ENCODE data around the gene PTGIS. TPM values are rescaled to one million over a fixed set of nuclear protein-coding genes. Genes with fewer than 3 reads are reported as not detected.

The PTGIS gene
- total and polyA plus RNA-seq, 2 of the 4 experiments (the other 2 are of a cell fraction), result 1.6 to 2.6 TPM

DNA sequence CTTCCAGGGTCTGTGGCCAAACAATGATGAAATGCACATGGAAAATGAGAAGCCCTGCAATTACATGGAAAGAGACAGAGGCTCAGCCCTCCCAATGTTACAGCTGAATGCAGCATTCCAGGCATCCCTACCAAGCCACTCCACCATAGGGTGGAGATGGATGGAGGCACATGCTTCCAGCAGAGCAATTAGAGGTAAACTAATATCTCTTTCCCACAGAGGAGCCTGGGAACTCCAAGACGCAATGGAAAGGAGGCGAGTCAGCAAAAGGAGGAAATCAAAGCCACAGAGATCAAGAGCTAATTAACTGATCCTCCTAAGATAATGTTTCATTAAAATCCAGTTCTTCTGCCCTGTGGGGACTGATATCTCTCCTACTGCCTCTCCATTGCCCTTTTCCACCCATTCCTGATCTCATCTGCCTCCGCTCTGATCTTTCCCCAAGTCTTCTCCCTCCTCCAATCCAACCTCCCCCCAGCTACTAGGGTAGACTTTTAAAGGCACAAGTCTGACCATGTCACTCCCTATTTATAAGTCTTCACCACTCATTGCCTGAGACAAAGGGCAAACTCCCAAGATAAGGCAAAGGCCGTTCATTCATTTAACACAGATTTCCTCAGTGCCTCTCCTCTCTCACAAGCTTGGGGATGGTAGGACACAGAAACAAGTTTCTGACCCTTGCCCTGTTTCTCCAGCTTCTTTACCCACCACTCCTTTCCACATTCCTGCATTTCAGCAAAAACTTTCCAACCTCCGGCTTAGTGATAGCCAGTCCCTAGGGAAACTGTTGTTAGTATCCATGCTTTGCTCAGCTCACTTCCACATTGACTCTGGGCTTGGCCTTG is 71.2 kb downstream of the PTGIS start:
- 40% methylated on average over 1 of the region's 5 CpGs; no CpG with 5 or more reads in 1 of the 2 experiments for WGBS, 2 experiments (ENCODE audit: extremely low coverage in 2 of 2, insufficient read length in 1 of 2)

More for the DNA sequence above, 71.2 kb downstream of the PTGIS start:
- dilution Hi-C loops (cut with HindIII; ENCODE audit: low sequenced_read_pairs, unreplicated experiment), result no loop called here
- in situ Hi-C loops (cut with MboI; ENCODE audit: low sequenced_read_pairs), result no loop called here
- ChIA-PET CTCF (no interaction called here), POLR2A (ENCODE audit: unreplicated experiment) (no interaction called here)
- no peak overlapping the region for H2BK15ac ChIP-seq (ENCODE audit: low read depth, low read length)
- H3K4ac ChIP-seq (ENCODE audit: low read depth, low read length), result no peak overlapping the region
- H3K36me3 ChIP-seq (ENCODE audit: control insufficient read depth, insufficient read depth, low read length), result no peaks in the 10 kb centered on the region
- TF ChIP-seq MXI1 (IDR thresholded peaks at IDR 0.05; ENCODE audit: borderline replicate concordance, low read depth, low read length) (no peak), NFE2L2 (IDR thresholded peaks at IDR 0.05; ENCODE audit: low read depth, low read length) (no peak), POLR2A (IDR thresholded peaks at IDR 0.05; ENCODE audit: low read depth, low read length) (no peak), CHD1 (IDR thresholded peaks at IDR 0.05; ENCODE audit: low read depth, low read length) (no peak), MAZ (IDR thresholded peaks at IDR 0.05; ENCODE audit: borderline replicate concordance, low read depth, low read length) (no peak), FOS (IDR thresholded peaks at IDR 0.05; ENCODE audit: low read depth, low read length) (no peak), BHLHE40 (IDR thresholded peaks at IDR 0.05; ENCODE audit: low read depth, low read length) (no peak), RCOR1 (IDR thresholded peaks at IDR 0.05; ENCODE audit: insufficient replicate concordance, low read length) (no peak), SMC3 (IDR thresholded peaks at IDR 0.05; ENCODE audit: low read depth, low read length) (no peak), RAD21 (IDR thresholded peaks at IDR 0.05; ENCODE audit: low read length) (no peak), MAFK (IDR thresholded peaks at IDR 0.05; ENCODE audit: low read depth, low read length) (no peak)
- TF ChIP-seq, protein P1, sequence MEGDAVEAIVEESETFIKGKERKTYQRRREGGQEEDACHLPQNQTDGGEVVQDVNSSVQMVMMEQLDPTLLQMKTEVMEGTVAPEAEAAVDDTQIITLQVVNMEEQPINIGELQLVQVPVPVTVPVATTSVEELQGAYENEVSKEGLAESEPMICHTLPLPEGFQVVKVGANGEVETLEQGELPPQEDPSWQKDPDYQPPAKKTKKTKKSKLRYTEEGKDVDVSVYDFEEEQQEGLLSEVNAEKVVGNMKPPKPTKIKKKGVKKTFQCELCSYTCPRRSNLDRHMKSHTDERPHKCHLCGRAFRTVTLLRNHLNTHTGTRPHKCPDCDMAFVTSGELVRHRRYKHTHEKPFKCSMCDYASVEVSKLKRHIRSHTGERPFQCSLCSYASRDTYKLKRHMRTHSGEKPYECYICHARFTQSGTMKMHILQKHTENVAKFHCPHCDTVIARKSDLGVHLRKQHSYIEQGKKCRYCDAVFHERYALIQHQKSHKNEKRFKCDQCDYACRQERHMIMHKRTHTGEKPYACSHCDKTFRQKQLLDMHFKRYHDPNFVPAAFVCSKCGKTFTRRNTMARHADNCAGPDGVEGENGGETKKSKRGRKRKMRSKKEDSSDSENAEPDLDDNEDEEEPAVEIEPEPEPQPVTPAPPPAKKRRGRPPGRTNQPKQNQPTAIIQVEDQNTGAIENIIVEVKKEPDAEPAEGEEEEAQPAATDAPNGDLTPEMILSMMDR (conservative IDR thresholded peaks at IDR 0.05; ENCODE audit: low read depth, low read length), result no peak
- TF ChIP-seq, protein P2, sequence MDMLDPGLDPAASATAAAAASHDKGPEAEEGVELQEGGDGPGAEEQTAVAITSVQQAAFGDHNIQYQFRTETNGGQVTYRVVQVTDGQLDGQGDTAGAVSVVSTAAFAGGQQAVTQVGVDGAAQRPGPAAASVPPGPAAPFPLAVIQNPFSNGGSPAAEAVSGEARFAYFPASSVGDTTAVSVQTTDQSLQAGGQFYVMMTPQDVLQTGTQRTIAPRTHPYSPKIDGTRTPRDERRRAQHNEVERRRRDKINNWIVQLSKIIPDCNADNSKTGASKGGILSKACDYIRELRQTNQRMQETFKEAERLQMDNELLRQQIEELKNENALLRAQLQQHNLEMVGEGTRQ (IDR thresholded peaks at IDR 0.05; ENCODE audit: low read depth, low read length), result no peak
- ATAC-seq (ENCODE audit: low read depth), result no peak
- H3K23ac ChIP-seq (ENCODE audit: low read depth, low read length), result no peak overlapping the region
- intact Hi-C loops (cut with micrococcal nuclease), result no loop called here
- H3K27ac ChIP-seq (ENCODE audit: insufficient read depth, low read length), result no peak overlapping the region
- no peak overlapping the region for H4K91ac ChIP-seq (ENCODE audit: insufficient read depth, low read depth, low read length)
- no peak overlapping the region for H2AK9ac ChIP-seq (replicated peaks; ENCODE audit: low read depth, low read length, poor library complexity)
- no TSS peak for BruUV-seq (replicated peaks)
- no peak overlapping the region for H3K14ac ChIP-seq (replicated peaks; ENCODE audit: low read depth, low read length)
- no peak overlapping the region for H3K4me3 ChIP-seq (ENCODE audit: insufficient read depth, low read depth, low read length)
- H3K9me1 ChIP-seq (ENCODE audit: insufficient read depth, low read length), result no peaks in the 10 kb centered on the region
- no peak overlapping the region for H2BK120ac ChIP-seq (ENCODE audit: low read depth, low read length)
- no peak overlapping the region for H3K18ac ChIP-seq (ENCODE audit: low read depth, low read length)
- peaks cover 36% of the 10 kb centered on the region for H3K27me3 ChIP-seq (ENCODE audit: control insufficient read depth, insufficient read depth, low read length)
- H3K79me1 ChIP-seq (ENCODE audit: low read depth in 1 of 2, low read length in 2 of 2), result no peaks in the 10 kb centered on the region
- H2AK5ac ChIP-seq (ENCODE audit: low read depth, low read length), result no peak overlapping the region
- no peak overlapping the region for H4K8ac ChIP-seq (ENCODE audit: low read depth in 2 of 2, low read length in 2 of 2)
- H2BK5ac ChIP-seq (ENCODE audit: low read depth, low read length, poor library complexity, severe bottlenecking), result no peak overlapping the region
- no peak for DNase-seq
- no peak overlapping the region for H3K56ac ChIP-seq (ENCODE audit: extremely low read depth, insufficient read depth, low read length)
- no peak overlapping the region for H3K4me2 ChIP-seq (ENCODE audit: low read depth, low read length)
- no peak overlapping the region for H2BK20ac ChIP-seq (ENCODE audit: low read depth, low read length)
- no peaks in the 10 kb centered on the region for H4K20me1 ChIP-seq (ENCODE audit: insufficient read depth, low read length)
- no peak overlapping the region for H4K5ac ChIP-seq (ENCODE audit: low read depth, low read length)
- H3K9me3 ChIP-seq (ENCODE audit: control insufficient read depth, insufficient read depth, low read length), result peaks cover 3% of the 10 kb centered on the region; the same call in 1 of the 2 replicates
- H3K9ac ChIP-seq (ENCODE audit: low read depth, low read length), result no peak overlapping the region
- H2AFZ ChIP-seq (replicated peaks; ENCODE audit: low read length, poor library complexity), result no peak overlapping the region
- no peaks in the 10 kb centered on the region for H3K4me1 ChIP-seq (ENCODE audit: control insufficient read depth, insufficient read depth, low read length)
